IMR-90 (cell line): Measurements from ENCODE around the gene B3GAT1. TPM values are rescaled to one million over a fixed set of nuclear protein-coding genes. Genes with fewer than 3 reads are reported as not detected.

Source experiments
- polyA plus RNA-seq, 3 experiments: library from polyadenylated mRNA; depleted of rRNA; stranded (reverse); fragments of >200 nt; gene quantifications; 2 replicates each; pipeline ENCODE4 v1.2.3, GENCODE V29; 2012; ENCODE audit warnings: low replicate concordance in 1 of 3
- total RNA-seq: library from RNA; depleted of rRNA; stranded (reverse); fragments of >200 nt; gene quantifications from 2 replicates; pipeline ENCODE4 v1.2.3, GENCODE V29; 2012; rRNA removed

The B3GAT1 gene
- total and polyA plus RNA-seq, 2 of the 4 experiments (the other 2 are of a cell fraction) = not detected

Other genes with a start within 250 kb of the B3GAT1 start
- 19.2 and 19.7 TPM in 2 replicates for gene NCAPD3, start 188.3 kb downstream of the B3GAT1 start, total RNA-seq
- gene NCAPD3, start 188.3 kb downstream of the B3GAT1 start, polyA plus RNA-seq (2012; rRNA removed) = 18.0 and 18.9 TPM in 2 replicates
- 38.9 and 51.1 TPM in 2 replicates for gene VPS26B, start 187.6 kb downstream of the B3GAT1 start, total RNA-seq
- gene VPS26B, start 187.6 kb downstream of the B3GAT1 start, polyA plus RNA-seq (2012; rRNA removed) = 39.5 and 41.6 TPM in 2 replicates
- 51.9 and 72.1 TPM in 2 replicates for gene THYN1, start 158.9 kb downstream of the B3GAT1 start, total RNA-seq
- gene THYN1, start 158.9 kb downstream of the B3GAT1 start, polyA plus RNA-seq (2012; rRNA removed) = 42.8 and 43.1 TPM in 2 replicates
- 9.7 and 11.1 TPM in 2 replicates for gene ACAD8, start 158.7 kb downstream of the B3GAT1 start, total RNA-seq
- gene ACAD8, start 158.7 kb downstream of the B3GAT1 start, polyA plus RNA-seq (2012; rRNA removed) = 18.3 and 21.2 TPM in 2 replicates
- not detected in 2 replicates for gene GLB1L3, start 135.9 kb downstream of the B3GAT1 start, total RNA-seq
- not detected in 2 replicates for gene GLB1L3, start 135.9 kb downstream of the B3GAT1 start, polyA plus RNA-seq (2012; rRNA removed)
- gene GLB1L2, start 80.3 kb downstream of the B3GAT1 start, total RNA-seq = under 0.01 TPM in 2 replicates
- gene GLB1L2, start 80.3 kb downstream of the B3GAT1 start, polyA plus RNA-seq (2012; rRNA removed) = 0.13 and 0.26 TPM in 2 replicates